Measurements from ENCODE around the gene HEATR1.
"Not testable (repeated sequence)": the region's sequence is repeated elsewhere in the genome, so short reads cannot be mapped to it uniquely, and the experiment has no call there.

The HEATR1 gene

DNA sequence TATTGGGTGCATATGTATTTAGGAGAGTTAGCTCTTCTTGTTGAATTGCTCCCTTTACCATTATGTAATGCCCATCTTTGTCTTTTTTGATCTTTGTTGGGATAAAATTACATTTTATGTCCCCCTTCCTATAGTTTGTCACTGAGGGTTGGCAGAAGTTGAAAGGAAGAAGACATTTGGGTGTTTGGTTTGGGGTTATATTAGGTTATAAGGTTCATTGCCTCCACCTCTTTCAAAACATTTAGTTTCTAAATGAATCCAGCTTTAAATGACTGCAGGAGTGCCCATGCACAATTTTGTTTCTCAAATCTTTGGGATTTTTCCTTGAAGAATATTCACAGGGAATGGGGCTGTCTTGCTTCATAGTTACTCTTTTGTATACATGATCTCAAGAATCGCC is 95.1 kb downstream of the HEATR1 start:
- no peak for DNase-seq

DNA sequence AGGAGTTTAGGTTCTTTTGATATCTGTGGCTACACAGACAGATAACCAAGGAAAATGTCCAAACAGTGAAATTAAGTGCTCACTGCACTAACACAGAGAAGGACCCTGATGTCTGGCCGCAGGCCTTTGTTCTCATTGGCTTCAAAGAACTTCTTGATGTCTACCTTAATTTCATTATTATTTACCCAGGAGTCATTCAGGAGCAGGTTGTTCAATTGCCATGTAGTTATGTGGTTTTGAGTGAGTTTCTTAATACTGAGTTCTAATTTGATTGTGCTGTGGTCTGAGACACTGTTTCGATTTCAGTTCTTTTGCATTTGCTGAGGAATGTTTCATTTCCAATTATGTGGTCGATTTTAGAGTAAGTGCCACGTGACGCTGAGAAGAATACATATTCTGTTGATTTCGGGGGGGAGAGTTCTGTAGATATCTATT is 95.7 kb downstream of the HEATR1 start:
- DNase-seq, result no peak

DNA sequence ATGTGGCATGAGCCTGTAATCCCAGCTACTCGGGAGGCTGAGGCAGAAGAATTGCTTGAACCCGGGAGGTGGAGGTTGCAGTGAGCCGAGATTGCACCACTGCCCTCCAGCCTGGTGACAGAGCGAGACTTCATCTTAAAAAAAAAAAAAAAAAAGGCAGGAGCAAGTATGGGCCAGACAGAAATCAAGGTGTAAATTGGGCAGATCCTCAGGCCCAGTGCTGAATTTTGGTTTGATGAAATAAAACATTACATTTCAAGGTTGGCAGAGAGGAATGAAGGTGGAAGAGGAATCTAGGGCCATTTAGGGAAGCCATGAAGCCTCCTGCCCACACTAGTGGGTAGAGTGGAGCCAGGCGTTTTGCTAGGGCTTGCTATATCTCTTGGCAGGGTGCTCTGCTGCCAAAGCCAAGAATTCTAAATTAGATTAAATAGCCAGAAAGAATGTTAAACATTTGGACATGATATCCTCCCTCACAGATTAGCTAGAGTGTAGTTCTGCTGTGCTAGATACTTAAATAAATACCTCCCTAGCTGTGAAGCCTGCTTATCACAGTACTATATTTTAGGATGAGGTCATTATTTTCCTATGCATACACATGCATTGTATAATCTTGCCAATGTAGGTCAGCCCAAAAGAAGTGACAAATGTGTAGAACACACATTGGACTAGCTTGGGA is 97.2 kb downstream of the HEATR1 start:
- no peak for DNase-seq

DNA sequence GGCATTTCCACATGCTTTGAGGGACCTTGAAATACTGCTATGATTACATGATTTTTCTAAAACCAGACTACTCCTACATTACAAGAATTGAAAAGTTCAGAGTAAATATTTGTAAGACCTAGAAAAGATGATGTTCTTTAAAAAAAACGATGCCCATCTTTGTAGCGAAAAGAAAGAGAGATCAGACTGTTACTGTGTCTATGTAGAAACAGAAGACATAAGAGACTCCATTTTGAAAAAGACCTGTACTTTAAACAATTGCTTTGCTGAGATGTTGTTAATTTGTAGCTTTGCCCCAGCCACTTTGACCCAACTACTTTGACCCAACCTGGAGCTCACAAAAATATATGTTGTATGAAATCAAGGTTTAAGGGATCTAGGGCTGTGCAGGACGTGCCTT is 100.0 kb downstream of the HEATR1 start:
- not testable (repeated sequence) for DNase-seq

DNA sequence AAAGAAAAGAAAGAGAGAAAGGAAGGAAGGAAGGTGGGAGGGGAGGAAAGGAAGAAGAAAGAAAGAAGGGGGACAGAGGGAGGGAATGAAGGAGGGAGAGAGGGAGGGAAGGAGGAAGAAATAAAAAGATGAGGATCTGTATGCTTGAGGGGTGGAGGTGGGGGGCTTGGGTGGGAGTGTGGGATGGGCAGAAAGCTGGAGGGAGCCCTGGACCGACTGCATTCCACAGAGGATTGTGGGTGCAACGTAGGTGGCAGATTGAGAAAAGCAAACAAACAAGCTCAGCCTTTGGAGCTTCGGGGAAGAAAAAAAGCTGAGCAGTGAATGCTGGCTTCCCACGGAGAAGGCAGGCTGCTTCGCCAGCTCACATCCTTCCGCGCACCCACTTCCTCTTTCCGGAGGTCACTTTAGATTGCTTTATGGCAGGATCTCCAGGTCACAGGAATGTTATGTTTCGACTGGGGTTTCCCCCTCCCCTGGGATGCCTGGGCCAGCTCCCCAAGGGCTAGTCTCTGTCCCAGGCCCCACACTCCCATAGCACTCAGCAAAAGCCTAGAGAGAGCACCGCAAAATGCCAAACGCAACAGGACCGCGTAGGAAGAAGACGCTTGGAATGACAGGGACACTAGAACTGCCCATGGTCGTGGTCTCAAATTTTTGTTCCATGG is 101.2 kb downstream of the HEATR1 start:
- peak; percentile 85 for DNase-seq

DNA sequence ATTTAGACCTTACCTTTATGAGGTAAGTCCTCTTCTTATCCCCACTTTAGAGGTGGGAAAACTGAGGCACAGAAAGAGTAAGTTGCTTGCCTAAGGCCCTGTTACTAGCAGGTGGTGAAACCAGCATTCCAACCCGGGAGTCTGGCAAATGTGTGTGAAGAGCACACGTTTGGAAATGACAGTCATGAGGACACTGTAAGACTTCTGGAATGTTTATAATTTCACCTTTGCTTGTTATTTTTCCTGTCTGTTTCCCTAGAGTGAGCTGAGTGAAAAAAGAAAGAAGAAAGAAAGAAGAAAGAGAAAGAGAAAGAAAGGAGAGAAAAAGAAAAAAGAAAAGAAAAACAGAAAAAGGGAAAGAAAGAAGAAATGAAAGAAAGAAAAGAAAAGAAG is 101.7 kb downstream of the HEATR1 start:
- DNase-seq, result no peak

DNA sequence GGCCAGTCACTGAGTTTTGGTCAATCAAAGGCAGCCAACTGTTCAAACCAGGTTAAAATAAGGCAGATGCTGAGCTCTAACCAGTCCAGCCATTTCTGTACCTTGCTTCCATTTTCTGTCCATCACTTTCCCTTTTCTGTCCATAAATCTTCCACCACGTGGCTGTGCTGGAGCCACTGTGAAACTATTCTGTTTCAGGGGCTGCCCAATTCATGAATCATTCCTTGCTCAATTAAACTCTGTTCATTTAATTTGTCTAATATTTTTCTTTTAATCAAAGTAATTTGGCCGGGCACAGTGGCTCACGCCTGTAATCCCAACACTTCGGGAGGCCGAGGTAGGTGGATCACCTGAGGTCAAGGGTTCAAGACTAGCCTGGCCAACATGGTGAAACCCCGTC is 103.2 kb downstream of the HEATR1 start:
- DNase-seq, result no peak

Data from inflammatory macrophage treated with lipopolysaccharide for 4 hours (primary cell).